Measurements from ENCODE around the gene TOX2.

GRCh38 chr20:43938932-43939761, 24.5 kb downstream of the TOX2 start:
- TF ChIP-seq POLR2AphosphoS5 (IDR thresholded peaks at IDR 0.05; ENCODE audit: low read depth, low read length) (no peak), POLR2A (IDR thresholded peaks at IDR 0.05; ENCODE audit: low read depth, low read length) (no peak)

All from GM12892 (cell line).